ENCODE measurements around the gene TAF4. TPM values are rescaled to one million over a fixed set of nuclear protein-coding genes. Genes with fewer than 3 reads are reported as not detected.
"Not testable (repeated sequence)": the region's sequence is repeated elsewhere in the genome, so short reads cannot be mapped to it uniquely, and the experiment has no call there.

The TAF4 gene
- total RNA-seq, 2 donors from 2014 or later, result 25.5 to 39.9 TPM

DNA sequence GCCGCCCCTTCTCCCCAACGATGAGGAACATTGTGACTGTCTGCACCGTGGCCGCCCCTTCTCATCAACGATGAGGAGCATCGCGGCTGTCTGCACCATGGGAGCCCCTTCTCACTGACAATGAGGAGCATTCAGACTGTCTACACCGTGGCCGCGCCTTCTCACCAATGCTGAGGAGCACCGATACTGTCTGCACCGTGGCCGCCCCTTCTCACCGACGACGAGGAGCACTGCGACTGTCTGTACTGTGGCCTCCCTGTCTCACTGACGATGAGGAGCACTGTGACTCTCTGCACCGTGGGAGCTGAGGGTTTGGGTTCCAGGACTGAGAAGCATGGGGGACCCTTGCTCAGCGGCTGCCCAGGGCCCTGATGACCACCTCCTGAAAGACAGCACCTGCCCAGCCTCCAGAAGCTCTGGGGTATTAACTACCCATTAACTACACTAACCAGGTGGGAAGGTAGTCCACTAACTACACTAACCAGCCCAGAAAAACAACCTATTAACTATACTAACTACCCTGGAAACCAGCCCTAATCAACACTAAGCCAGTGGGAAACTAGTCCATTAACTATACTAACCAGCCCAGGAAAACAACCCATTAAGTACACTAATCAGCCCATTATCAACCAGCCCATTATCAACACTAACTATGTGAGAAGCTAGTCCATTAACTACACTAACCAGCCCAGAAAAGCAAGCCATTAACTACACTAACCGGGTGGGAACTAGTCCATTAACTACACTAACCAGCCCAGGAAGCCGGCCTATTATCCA, 116.9 kb downstream of the TAF4 start:
- Histone ChIP-seq H3K4me1 (ENCODE audit: control insufficient read depth, insufficient read depth, low read length) (no peaks in the 10 kb centered on the region), H3K9ac (ENCODE audit: extremely low read depth, low read length, poor library complexity, severe bottlenecking) (no peak overlapping the region), H3K27ac (ENCODE audit: low read depth, low read length) (no peak overlapping the region), H3K36me3 (ENCODE audit: control insufficient read depth, insufficient read depth, low read length) (no peaks in the 10 kb centered on the region), H3K9me3 (ENCODE audit: control insufficient read depth, low read length) (no peaks in the 10 kb centered on the region), H3K4me3 (ENCODE audit: low read length) (no peak overlapping the region), H3K27me3 (ENCODE audit: control insufficient read depth, insufficient read depth, low read length, poor library complexity, severe bottlenecking) (no peaks in the 10 kb centered on the region)
- H3K27ac Mint-ChIP-seq, result no peak overlapping the region
- no peak overlapping the region for H3K4me3 Mint-ChIP-seq
- H3K27me3 Mint-ChIP-seq (ENCODE audit: insufficient read depth), result no peaks in the 10 kb centered on the region
- peaks cover 3% of the 10 kb centered on the region for H3K36me3 Mint-ChIP-seq (ENCODE audit: low read depth)
- TF ChIP-seq, protein P1, sequence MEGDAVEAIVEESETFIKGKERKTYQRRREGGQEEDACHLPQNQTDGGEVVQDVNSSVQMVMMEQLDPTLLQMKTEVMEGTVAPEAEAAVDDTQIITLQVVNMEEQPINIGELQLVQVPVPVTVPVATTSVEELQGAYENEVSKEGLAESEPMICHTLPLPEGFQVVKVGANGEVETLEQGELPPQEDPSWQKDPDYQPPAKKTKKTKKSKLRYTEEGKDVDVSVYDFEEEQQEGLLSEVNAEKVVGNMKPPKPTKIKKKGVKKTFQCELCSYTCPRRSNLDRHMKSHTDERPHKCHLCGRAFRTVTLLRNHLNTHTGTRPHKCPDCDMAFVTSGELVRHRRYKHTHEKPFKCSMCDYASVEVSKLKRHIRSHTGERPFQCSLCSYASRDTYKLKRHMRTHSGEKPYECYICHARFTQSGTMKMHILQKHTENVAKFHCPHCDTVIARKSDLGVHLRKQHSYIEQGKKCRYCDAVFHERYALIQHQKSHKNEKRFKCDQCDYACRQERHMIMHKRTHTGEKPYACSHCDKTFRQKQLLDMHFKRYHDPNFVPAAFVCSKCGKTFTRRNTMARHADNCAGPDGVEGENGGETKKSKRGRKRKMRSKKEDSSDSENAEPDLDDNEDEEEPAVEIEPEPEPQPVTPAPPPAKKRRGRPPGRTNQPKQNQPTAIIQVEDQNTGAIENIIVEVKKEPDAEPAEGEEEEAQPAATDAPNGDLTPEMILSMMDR (conservative IDR thresholded peaks at IDR 0.05), result no peak
- H3K9me3 Mint-ChIP-seq, result no peaks in the 10 kb centered on the region
- no peaks in the 10 kb centered on the region for H3K4me1 Mint-ChIP-seq
- 88 to 96% methylated on average over 5 to 22 of the region's 22 CpGs for WGBS, 2 experiments (ENCODE audit: insufficient coverage in 1 of 2, insufficient read length in 1 of 2)
- DNase-seq, result no peak

DNA sequence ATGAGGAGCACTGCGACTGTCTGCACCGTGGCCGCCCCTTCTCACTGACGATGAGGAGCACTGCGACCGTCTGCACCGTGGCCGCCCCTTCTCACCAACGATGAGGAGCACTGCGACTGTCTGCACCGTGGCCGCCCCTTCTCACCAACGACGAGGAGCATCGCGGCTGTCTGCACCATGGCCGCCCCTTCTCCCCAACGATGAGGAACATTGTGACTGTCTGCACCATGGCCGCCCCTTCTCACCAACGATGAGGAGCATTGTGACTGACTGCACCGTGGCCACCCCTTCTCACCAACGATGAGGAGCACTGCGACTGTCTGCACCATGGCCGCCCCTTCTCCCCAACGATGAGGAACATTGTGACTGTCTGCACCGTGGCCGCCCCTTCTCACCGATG, 117.6 kb downstream of the TAF4 start:
- not testable (repeated sequence) for H3K27ac Mint-ChIP-seq; H3K9me3 ChIP-seq (ENCODE audit: control insufficient read depth, low read length); H3K4me1 ChIP-seq (ENCODE audit: control insufficient read depth, insufficient read depth, low read length); H3K9ac ChIP-seq (ENCODE audit: extremely low read depth, low read length, poor library complexity, severe bottlenecking); H3K4me3 Mint-ChIP-seq; H3K36me3 Mint-ChIP-seq (ENCODE audit: low read depth); DNase-seq; H3K4me3 ChIP-seq (ENCODE audit: low read length); H3K9me3 Mint-ChIP-seq; H3K4me1 Mint-ChIP-seq; H3K27me3 Mint-ChIP-seq (ENCODE audit: insufficient read depth); H3K27me3 ChIP-seq (ENCODE audit: control insufficient read depth, insufficient read depth, low read length, poor library complexity, severe bottlenecking); H3K36me3 ChIP-seq (ENCODE audit: control insufficient read depth, insufficient read depth, low read length); H3K27ac ChIP-seq (ENCODE audit: low read depth, low read length)
- 85 to 89% methylated on average over 4 to 24 of the region's 28 CpGs for WGBS, 2 experiments (ENCODE audit: insufficient coverage in 1 of 2, insufficient read length in 1 of 2)

DNA sequence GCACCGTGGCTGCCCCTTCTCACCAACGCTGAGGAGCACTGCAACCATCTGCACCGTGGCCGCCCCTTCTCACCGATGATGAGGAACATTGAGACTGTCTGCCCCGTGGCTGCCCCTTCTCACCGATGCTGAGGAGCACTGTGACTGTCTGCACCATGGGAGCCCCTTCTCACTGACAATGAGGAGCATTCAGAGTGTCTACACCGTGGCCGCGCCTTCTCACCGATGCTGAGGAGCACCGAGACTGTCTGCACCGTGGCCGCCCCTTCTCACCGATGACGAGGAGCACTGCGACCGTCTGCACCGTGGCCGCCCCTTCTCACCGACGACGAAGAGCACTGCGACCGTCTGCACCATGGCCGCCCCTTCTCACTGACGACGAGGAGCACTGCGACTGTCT, 120.2 kb downstream of the TAF4 start:
- not testable (repeated sequence) for DNase-seq; H3K27ac Mint-ChIP-seq; H3K36me3 ChIP-seq (ENCODE audit: control insufficient read depth, insufficient read depth, low read length)

DNA sequence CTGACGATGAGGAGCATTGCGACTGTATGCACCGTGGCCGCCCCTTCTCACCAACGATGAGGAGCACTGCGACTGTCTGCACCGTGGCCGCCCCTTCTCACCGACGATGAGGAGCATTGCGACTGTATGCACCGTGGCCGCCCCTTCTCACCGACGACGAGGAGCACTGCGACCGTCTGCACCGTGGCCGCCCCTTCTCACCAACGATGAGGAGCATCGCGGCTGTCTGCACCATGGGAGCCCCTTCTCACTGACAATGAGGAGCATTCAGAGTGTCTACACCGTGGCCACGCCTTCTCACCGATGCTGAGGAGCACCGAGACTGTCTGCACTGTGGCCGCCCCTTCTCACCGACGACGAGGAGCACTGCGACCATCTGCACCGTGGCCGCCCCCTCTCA, 120.7 kb downstream of the TAF4 start:
- H3K27ac ChIP-seq (ENCODE audit: low read depth, low read length); H3K4me1 ChIP-seq (ENCODE audit: control insufficient read depth, insufficient read depth, low read length); H3K27ac Mint-ChIP-seq; H3K36me3 ChIP-seq (ENCODE audit: control insufficient read depth, insufficient read depth, low read length); H3K36me3 Mint-ChIP-seq (ENCODE audit: low read depth); DNase-seq; H3K9me3 ChIP-seq (ENCODE audit: control insufficient read depth, low read length); H3K27me3 Mint-ChIP-seq (ENCODE audit: insufficient read depth); H3K9ac ChIP-seq (ENCODE audit: extremely low read depth, low read length, poor library complexity, severe bottlenecking); H3K9me3 Mint-ChIP-seq; H3K4me3 Mint-ChIP-seq; H3K27me3 ChIP-seq (ENCODE audit: control insufficient read depth, insufficient read depth, low read length, poor library complexity, severe bottlenecking); H3K4me3 ChIP-seq (ENCODE audit: low read length); H3K4me1 Mint-ChIP-seq: not testable (repeated sequence)
- WGBS, 2 experiments (ENCODE audit: insufficient coverage in 1 of 2, insufficient read length in 1 of 2), result 93 to 99% methylated on average over 7 to 27 of the region's 34 CpGs

More for the DNA sequence above, 120.2 kb downstream of the TAF4 start:
- H3K27me3 Mint-ChIP-seq (ENCODE audit: insufficient read depth); H3K27ac ChIP-seq (ENCODE audit: low read depth, low read length); H3K4me1 Mint-ChIP-seq; H3K9me3 ChIP-seq (ENCODE audit: control insufficient read depth, low read length); H3K4me3 ChIP-seq (ENCODE audit: low read length); H3K9ac ChIP-seq (ENCODE audit: extremely low read depth, low read length, poor library complexity, severe bottlenecking); H3K9me3 Mint-ChIP-seq; H3K4me3 Mint-ChIP-seq; H3K4me1 ChIP-seq (ENCODE audit: control insufficient read depth, insufficient read depth, low read length); H3K36me3 Mint-ChIP-seq (ENCODE audit: low read depth); H3K27me3 ChIP-seq (ENCODE audit: control insufficient read depth, insufficient read depth, low read length, poor library complexity, severe bottlenecking): not testable (repeated sequence)
- 88 to 92% methylated on average over 10 to 25 of the region's 29 CpGs for WGBS, 2 experiments (ENCODE audit: insufficient coverage in 1 of 2, insufficient read length in 1 of 2)

All from endodermal cell (in vitro differentiated cells).